Inferior parietal cortex (tissue), 1 donor: Measurements from ENCODE around the gene SYT15.
"Not testable (repeated sequence)": the region's sequence is repeated elsewhere in the genome, so short reads cannot be mapped to it uniquely, and the experiment has no call there.

Experiments used
- DNase-seq: peaks from one replicate; pipeline ENCODE4 v3.0.0-alpha.2; 2016; ENCODE audit errors: extremely low spot score

SYT15 gene

DNA sequence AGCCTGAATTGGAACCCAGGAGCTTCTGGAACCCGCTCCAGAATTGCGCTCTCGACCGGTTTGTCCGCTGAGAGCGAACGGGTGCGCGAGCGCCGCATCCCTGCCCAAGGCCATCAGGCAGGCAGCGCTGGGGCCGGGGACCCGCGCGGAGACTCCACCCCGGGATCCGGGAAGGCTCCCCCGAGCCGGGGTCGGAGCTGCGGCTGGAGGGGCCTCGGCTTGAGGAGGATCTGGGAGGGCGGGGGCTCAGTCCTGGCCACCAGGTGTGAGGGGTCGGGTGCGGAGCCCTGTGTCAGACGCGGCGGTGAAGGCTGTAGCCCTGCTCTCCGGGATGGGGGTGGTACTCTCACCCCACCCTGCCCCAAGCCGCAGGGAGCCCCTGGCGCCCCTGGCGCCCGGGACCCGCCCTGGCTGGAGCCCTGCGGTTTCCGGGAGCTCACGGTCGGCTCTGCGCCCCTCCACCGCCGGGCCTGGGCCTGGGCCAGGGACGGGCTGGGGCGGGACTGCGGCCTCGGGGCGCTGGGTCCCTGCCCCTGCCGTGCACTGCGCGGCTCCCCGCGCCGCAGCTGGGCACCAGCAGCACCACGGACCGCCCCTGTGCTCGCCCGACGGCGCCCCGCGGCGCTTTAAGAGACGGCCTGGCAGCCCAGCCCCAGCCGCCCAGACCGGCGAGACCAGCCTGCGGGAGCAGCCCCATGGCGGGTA lies at the start of gene SYT15:
Gene SYT15 (plus strand): TSS at position 655 of the 705 bp plus-strand sequence. CDS start 41 bp downstream, at position 696.
- not testable (repeated sequence) for DNase-seq

DNA sequence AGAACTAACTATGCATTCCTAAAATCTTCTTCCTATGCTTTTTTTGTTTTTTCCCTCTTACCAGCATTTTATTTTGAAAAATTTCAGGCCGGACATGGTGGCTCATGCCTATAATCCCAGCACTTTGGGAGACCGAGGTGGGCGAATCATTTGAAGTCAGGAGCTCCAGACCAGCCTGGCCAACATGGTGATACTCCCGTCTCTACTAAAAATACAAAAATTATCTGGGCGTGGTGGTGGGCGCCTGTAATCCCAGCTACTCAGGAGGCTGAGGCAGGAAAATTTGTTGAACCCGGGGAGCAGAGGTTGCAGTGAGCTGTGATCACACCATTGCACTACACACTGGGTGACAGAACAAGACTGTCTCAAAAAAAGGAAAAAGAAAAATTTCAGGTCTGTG lies 49.2 kb upstream of the SYT15 start:
- not testable (repeated sequence) for DNase-seq

GRCh38 chr10:46530249-46531186 lies 48.4 kb upstream of the SYT15 start:
- no peak for DNase-seq

DNA sequence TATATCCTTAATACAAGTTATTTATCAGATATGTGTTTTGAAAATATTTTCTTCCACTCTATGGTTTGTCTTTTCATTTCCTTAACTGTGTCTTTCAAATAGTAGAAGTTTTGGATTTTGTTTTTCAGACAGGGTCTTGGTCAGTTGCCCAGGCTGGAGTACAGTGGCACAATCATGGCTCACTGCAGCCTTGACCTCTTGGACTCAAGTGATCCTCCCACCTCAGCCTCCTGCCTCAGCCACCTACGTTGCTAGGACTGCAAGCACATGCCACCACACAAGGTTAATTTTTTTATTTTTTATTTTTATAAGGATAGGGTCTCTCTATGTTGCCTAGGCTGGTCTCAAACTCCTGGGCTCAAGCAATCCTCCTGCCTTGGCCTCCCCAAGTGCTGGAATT lies 46.7 kb upstream of the SYT15 start:
- not testable (repeated sequence) for DNase-seq

DNA sequence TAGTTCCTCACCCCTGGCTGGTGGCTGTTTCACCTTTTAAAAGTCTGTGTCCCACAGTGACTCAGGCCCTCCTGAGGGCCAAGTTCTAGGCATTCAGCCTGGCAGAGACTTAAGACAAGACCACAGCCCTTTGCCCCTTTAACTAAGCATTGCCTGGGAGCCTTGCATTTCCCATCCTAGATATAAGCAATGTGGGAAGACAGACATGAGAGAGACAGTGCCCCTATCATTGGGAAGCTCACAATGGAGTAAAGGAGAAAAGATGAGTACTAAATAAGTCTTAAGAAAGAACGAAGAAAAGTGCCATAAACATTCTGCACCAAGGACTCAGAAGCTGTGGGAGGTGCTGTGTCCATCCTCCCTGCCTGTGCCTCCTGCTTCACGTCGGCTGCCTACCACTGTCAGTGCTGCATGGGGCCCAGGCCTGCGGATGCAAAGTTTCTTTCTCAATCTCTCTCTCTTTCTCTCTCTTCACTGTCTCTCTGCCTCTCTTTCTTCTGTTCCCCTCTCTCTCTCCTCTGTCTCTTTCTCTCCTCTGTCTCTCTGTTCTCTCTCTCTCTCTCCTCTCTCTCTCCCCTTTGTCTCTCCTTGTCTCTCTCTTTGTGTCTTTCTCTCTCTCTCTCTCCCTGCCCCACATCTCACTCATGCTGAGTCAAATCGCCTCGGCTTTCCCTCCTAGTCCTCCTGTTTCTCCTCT lies 44.0 kb upstream of the SYT15 start:
- DNase-seq = no peak

GRCh38 chr10:46536171-46536570 lies 42.8 kb upstream of the SYT15 start:
- no peak for DNase-seq

GRCh38 chr10:46536781-46537180 lies 42.1 kb upstream of the SYT15 start:
- DNase-seq = no peak

GRCh38 chr10:46537309-46537708 lies 41.6 kb upstream of the SYT15 start:
- no peak for DNase-seq

DNA sequence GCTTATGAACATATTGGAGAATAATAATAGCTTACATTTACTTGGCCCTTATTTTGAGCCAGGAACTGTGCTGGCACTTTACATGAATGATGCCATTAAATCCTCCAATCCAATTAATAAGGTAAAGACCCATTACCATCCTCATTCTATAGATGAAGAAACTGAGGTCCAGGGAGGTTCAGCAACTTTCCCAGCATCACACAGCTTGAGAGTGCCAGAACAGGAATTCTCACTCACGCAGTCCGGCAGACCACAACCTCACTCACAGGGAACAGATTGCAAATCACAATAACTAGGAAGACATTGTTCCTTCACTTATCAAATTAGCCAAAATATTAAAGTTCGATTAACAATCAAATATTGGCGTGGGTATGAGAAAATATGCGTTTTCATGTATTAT lies 40.8 kb upstream of the SYT15 start:
- DNase-seq = no peak

DNA sequence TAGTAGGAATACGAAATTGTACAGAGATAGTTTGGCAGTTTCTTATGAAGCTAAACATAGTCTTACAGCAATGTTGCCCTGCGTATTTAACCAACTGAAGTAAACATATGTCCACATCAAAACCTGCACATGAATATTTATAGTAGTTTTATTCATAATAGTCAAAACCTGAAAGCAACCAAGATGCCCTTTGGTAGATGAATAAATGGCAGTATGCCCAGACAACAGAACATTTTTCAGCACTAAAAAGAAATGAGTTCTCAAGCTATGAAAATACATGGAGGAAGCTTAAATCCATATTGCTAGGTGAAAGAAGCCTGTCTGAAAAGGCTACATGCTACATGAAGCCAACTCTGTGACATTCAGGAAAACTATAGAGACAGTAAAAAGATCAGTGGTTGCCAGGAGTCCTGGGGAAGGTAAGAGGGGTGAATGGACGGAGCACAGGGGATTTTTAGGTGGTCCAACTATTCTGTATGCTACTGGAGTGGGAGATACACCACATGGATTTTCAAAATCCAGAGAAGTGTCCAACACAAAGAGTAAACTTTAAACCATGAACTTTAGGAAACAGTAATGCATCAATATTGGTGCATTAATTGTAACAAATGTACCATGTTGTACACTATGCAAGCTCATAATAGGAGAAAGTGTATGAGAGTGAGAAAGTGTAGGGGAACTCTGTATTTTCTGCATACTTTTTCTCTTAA lies 40.1 kb upstream of the SYT15 start:
- no peak for DNase-seq

DNA sequence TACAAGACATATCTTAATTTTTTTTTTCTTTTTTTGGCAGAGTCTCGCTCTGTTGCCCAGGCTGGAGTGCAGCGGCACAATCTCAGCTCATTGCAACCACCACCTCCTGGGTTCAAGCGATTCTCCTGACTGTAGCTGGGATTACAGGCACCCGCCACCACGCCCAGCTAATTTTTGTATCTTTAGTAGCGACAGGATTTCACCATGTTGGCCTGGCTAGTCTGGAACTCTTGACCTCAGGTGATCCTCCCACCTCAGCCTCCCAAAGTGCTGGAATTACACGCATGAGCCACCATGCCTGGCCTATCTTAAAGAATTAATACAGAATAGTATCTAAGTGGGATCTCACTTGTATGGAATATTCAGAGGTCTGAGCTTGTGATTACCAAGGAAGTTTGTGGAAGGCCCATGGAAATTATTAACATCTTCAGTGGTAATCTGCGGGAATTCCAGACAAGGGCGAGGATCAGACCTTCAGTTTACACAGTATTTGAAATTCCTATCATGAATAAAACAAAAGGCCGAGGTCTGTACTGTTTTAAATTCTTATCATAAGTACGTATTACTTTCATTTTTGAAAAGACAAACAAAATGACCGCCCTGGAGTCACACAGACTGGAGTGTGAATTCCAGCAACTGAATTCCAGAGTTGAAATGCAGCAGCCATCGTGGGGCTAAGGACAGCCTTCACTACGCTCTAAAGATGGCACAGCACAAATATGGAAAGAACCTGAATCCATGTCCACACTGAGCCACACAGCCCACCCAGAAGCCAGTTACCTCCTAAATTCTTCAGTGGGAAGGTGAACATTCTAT lies 39.1 kb upstream of the SYT15 start:
- no peak for DNase-seq

DNA sequence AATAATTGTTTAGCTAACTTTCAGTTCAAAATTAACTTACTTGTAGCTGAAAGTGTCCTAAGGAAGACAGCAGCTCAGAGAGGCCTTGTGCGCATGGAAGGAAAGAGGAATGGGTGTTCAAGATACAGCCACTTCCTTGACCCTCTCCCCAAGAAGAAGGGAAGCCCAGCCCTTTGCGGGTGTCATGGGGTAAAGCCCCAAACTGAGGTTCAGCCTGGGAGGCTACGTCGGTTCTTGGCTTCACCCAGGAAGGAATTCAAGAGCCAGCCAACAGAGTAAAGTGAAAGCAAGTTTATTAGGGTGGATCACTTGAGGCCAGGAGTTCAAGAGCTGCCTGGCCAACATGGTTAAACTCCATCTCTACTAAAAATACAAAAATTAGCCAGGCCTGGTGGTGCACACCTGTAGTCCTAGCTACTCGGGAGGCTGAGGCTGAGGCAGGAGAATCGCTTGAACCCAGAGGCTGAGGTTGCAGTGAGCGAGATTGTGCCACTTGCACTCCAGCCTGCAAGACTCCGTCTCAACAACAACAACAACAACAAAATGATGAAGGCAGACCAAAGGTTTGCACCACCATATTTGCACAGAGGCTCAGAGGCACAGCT lies 38.4 kb upstream of the SYT15 start:
- no peak for DNase-seq

- no peak for DNase-seq
These were observed 37.8 kb upstream of the SYT15 start for GRCh38 chr10:46541017-46541661.

- no peak for DNase-seq
These were observed 37.0 kb upstream of the SYT15 start for GRCh38 chr10:46541735-46542566.

DNA sequence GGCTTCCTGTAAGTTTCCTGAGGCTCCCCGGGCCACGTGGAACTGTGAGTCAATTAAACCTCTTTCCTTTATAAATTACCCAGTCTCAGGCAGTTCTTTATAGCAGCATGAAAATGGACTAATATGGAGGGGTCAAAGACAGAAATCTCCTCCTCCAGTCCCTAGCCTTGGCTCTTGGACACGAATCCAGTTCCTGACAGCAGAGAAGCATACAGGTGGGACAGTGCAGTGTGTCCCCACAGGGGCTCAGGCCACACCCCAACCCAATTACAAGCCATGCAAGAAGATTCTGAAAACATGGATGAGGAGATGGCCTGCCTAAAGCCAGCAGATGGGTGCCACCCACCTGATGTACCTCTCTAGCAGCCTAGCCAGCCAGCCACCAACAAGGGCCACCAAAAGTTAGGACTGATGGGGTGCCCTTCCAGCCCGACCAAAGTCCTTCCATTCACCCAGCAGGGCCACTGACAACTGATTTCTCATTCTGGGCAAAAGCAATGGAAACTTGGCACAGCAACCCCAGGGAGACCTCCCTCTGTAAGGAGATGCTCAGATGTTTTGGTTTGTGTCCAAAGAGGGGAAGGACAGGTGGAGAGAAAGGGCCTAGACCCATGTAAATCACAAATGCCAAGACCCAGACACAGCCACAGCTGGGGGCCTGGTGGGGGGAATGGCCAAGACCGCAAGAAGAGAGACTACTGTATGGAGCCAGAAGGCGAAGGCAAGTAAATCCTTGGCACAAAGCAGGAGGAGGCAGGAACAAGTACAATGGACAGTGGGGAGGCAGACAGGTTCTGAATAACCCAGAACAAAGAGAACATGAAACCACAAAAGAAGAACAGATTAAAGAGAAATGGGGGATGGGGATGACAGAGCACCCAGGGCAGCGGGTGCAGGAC lies 36.1 kb upstream of the SYT15 start:
- DNase-seq = no peak

DNA sequence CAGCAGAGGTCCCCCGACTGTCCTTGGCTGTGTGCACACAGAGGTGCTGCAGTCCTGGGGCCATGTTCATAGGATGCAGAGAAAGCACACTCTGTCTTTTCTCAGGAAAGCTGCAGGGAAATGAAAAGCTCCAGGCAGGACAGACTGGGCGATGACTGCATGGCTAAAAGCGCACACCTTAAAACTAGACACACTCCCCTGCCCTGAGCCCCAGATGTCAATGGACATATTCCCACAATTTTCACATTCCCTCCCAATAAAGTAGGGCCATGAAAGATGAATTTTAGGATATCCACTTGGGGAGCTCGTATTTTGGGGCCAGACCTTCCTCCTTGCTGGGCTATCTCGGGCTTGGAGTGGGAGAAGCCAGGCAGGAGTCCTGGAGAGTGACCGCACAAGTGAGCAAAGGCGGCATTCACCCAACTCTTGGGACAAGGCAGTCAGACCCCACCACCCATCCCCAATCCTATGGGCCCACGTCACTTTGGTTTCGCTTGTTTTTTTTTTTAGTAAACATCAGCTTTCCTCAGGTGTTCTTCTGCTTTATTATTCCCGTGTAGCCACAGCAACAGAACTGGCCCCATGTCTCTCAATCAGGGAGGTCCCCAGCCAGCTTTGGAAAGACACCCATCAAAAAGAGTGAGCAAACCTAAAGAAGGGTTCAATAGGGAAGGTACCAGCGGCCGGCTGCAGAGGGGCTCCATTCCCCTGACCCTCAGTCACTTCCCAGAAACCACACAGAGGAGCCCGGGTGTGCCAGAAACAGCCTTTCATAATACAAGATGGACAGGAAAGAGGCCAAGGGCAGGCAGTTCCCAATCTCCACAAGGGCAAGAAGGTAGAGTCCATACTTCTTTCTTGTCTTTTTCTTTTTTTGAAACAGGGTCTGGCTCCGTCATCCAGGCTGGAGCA lies 35.2 kb upstream of the SYT15 start:
- no peak for DNase-seq
